Ovary (tissue), 9 donors: ENCODE data around the gene OLFML2A. TPM values are rescaled to one million over a fixed set of nuclear protein-coding genes. Genes with fewer than 3 reads are reported as not detected.

ENCODE experiments used
- DNase-seq, 5 donors: peaks; one replicate each; pipeline ENCODE4 v3.0.0-alpha.2; 2019 to 2020
- H3K27ac ChIP-seq, 2 donors: fragments of 200-600 bp; one replicate each; pipeline versions ENCODE4 v1.5.1 to v1.8.0; 2019 to 2022
- H3K27me3 ChIP-seq: fragments of 200-600 bp; one replicate; pipeline ENCODE4 v1.8.0; 2022
- H3K36me3 ChIP-seq: fragments of 200-600 bp; sonication (generic); one replicate; pipeline ENCODE4 v1.5.1; 2019
- H3K4me1 ChIP-seq: one replicate; pipeline ENCODE4 v1.8.1; 2013; ENCODE audit warnings: mild to moderate bottlenecking, moderate library complexity; ENCODE audit not compliant: insufficient read depth
- H3K4me3 ChIP-seq: fragments of 200-600 bp; sonication (generic); one replicate; pipeline ENCODE4 v1.5.1; 2017
- H3K9me3 ChIP-seq, 2 donors: fragments of 200-600 bp in 1 of 2; sonication (generic) in 1 of 2; one replicate each; pipeline versions ENCODE4 v1.5.1 to v1.8.1; 2013 to 2019; ENCODE audit warnings: mild to moderate bottlenecking in 1 of 2, moderate library complexity in 1 of 2
- CTCF ChIP-seq, 3 donors: fragments of 450-650 bp in 2 of 3; fragments of 200-600 bp in 1 of 3; IDR thresholded peaks; one replicate each; pipeline versions ENCODE4 v1.5.1 to v1.8.0; 2016 to 2022; ENCODE audit warnings: antibody characterized with exemption in 3 of 3, mild to moderate bottlenecking in 1 of 3
- EP300 ChIP-seq: sonication (generic); formaldehyde crosslinking; IDR thresholded peaks from one replicate; pipeline ENCODE4 v1.6.1; 2017; ENCODE audit warnings: antibody characterized with exemption
- POLR2A ChIP-seq: fragments of 450-650 bp; IDR thresholded peaks from one replicate; pipeline ENCODE4 v1.6.1; 2017; ENCODE audit warnings: antibody characterized with exemption, mild to moderate bottlenecking, moderate library complexity
- WGBS, 3 donors: extraction: QIAGEN DNeasy Blood & Tissue Kit in 1 of 3; methylation state at CpG; one replicate each; pipeline versions ENCODE4 v1.1.5 to v1.1.7; 2013 to 2017; 5-methylcytosine and 5-hydroxymethylcytosine counted together
- intact Hi-C, 4 donors: fragments of 100-400 bp; cut with DNase I; formaldehyde crosslinking; loops; one replicate each; pipeline versions ENCODE4 v1.11.0 to v1.15.1; 2022 to 2023
- polyA plus RNA-seq, 2 donors: library from polyadenylated mRNA; stranded (reverse); fragments of 200-250 nt in 1 of 2; fragments of 350-450 nt in 1 of 2; fragmentation: Illumina TruSeq in 1 of 2; extraction: RNeasy Lipid Tissue Mini Kit (QIAGEN cat#74804) in 1 of 2; gene quantifications; one replicate each; pipeline ENCODE4 v1.2.3, GENCODE V29; 2013 to 2014
- total RNA-seq, 7 donors: library from RNA; depleted of rRNA in 2 of 7; stranded (reverse); fragments of >200 nt in 2 of 7; fragmentation: NEBNext Ultra II Directional in 3 of 7; extraction: Animal tissue kit (Norgen Biotek cat#: 25700) in 3 of 7; gene quantifications; one replicate each; pipeline versions ENCODE4 v1.1.0 to v1.2.4, GENCODE V29; 2016 to 2023
- donor health status: DM: no; HTN: no; CAD: no; lungs with moderate emphysema.
- donor health status: DM: no; HTN: no; CAD: no.
- donor health status: Bipolar disorder and iron deficiency.
- donor health status: DM: yes; HTN: yes; CAD: no.
- donor health status: DM: no; HTN: no; CAD: no.
- donor health status: DM: yes; HTN: yes; CAD: no.

Gene OLFML2A
- total and polyA plus RNA-seq, 9 donors: 14.7 to 63.4 (median 31.0) TPM

GRCh38 chr9:124853605-124854143, 76.7 kb downstream of the OLFML2A start:
- Histone ChIP-seq H3K9me3 (no peaks in the 10 kb centered on the region), H3K4me1 (peaks cover 4% of the 10 kb centered on the region), H3K4me3 (peak overlapping the region; percentile 31), H3K27me3 (no peaks in the 10 kb centered on the region), H3K27ac (peak overlapping the region; percentile 8 to 36), H3K36me3 (no peaks in the 10 kb centered on the region)
- DNase-seq: peak in 1 of 5 donors; percentile 22
- WGBS, 3 donors: 50 to 57% (median 56%) methylated on average over 11 of the region's 11 CpGs
- intact Hi-C loops: loop anchor here (1.0 to 10.0 kb wide), 6 partner anchors 77 to 239 kb away; no protein-coding TSS in a partner anchor
- no peak for TF ChIP-seq CTCF (IDR thresholded peaks at IDR 0.05)
- no peak for TF ChIP-seq POLR2A
- no peak for TF ChIP-seq EP300

- H3K4me3 ChIP-seq: no peak overlapping the region
- 79 to 84% (median 81%) methylated on average over 6 to 8 of the region's 8 CpGs for WGBS, 3 donors
- DNase-seq: peak in 1 of 5 donors; percentile 30
- no peaks in the 10 kb centered on the region for H3K27me3 ChIP-seq
- no peak for TF ChIP-seq POLR2A
- H3K36me3 ChIP-seq: no peaks in the 10 kb centered on the region
- intact Hi-C loops: loop anchor here in 1 of 4 donors (10.0 kb wide), 1 partner anchor 239 kb away; no protein-coding TSS in a partner anchor
- no peaks in the 10 kb centered on the region for H3K9me3 ChIP-seq
- H3K27ac ChIP-seq: no peak overlapping the region
- H3K4me1 ChIP-seq: peaks cover 4% of the 10 kb centered on the region
Measured at GRCh38 chr9:124854161-124854560, 77.2 kb downstream of the OLFML2A start.

GRCh38 chr9:124854822-124855221, 77.9 kb downstream of the OLFML2A start:
- Histone ChIP-seq H3K4me3 (no peak overlapping the region), H3K27ac (no peak overlapping the region), H3K9me3 (no peaks in the 10 kb centered on the region), H3K4me1 (peaks cover 4% of the 10 kb centered on the region), H3K27me3 (no peaks in the 10 kb centered on the region), H3K36me3 (no peaks in the 10 kb centered on the region)
- DNase-seq: no peak
- intact Hi-C loops: loop anchor here in 1 of 4 donors (10.0 kb wide), 1 partner anchor 240 kb away; no protein-coding TSS in a partner anchor
- TF ChIP-seq CTCF (IDR thresholded peaks at IDR 0.05): no peak
- TF ChIP-seq POLR2A: no peak
- no peak for TF ChIP-seq EP300
- WGBS, 3 donors: 59 to 73% (median 68%) methylated on average over 7 of the region's 7 CpGs

- 74 to 78% (median 78%) methylated on average over 18 of the region's 18 CpGs for WGBS, 3 donors
- Histone ChIP-seq H3K4me1 (peaks cover 6% of the 10 kb centered on the region), H3K27me3 (no peaks in the 10 kb centered on the region), H3K9me3 (no peaks in the 10 kb centered on the region), H3K36me3 (no peaks in the 10 kb centered on the region), H3K4me3 (no peak overlapping the region), H3K27ac (no peak overlapping the region)
- TF ChIP-seq POLR2A (no peak), CTCF (IDR thresholded peaks at IDR 0.05) (no peak), EP300 (no peak)
- no peak for DNase-seq
- intact Hi-C loops: loop anchor here in 1 of 4 donors (10.0 kb wide), 1 partner anchor 241 kb away; no protein-coding TSS in a partner anchor
Measured at GRCh38 chr9:124855566-124855943, 78.6 kb downstream of the OLFML2A start.
